K562 (cell line): ENCODE measurements around the gene KCTD1. TPM values are rescaled to one million over a fixed set of nuclear protein-coding genes. Genes with fewer than 3 reads are reported as not detected.
A peak's percentile ranks its signal among the peaks of the same experiment; 100 is the strongest.

ENCODE experiments used
- ATAC-seq: fragments of 200-7000 bp; cut with Tn5 transposase; 3 replicates; pipeline ENCODE4 v1.9.1; 2020; ENCODE audit warnings: moderate library complexity
- BruUV-seq: library from RNA; stranded (reverse); fragments of 400-500 nt; replicated peaks from 2 replicates; lab custom pipeline; 2021; lab: Mats Ljungman, UMichigan
- CTCF ChIA-PET: fragments of 300-600 bp; formaldehyde crosslinking; extraction: SDS; loops from one replicate; lab custom pipeline; 2021; ENCODE audit warnings: low intra/inter-chr PET ratio; lab: Yijun Ruan, JAX
- POLR2A ChIA-PET: fragments of 300-600, 350-650 bp; sonication (Branson Sonifier 250); formaldehyde crosslinking; extraction: SDS; loops from one replicate; lab custom pipeline; 2021; ENCODE audit warnings: antibody characterized with exemption, inconsistent platforms; lab: Yijun Ruan, JAX
- DNase-seq, 4 experiments: peaks; one replicate each; pipeline versions ENCODE4 v3.0.0 to v3.0.0-alpha.2; 2011 to 2018; ENCODE audit warnings: low spot score in 3 of 4, mixed read lengths in 3 of 4; ENCODE audit errors: extremely low read depth in 1 of 4
- FAIRE-seq: peaks from 2 replicates; lab custom pipeline; 2011; peaks lifted over from hg19 to GRCh38; lab: Jason Lieb, UNC
- H2AFZ ChIP-seq: 2 replicates; pipeline ENCODE4 v1.6.0; 2011; ENCODE audit warnings: low read depth, low read length, control low read depth, inconsistent platforms
- H3K27ac ChIP-seq: fragments of 200-600 bp; 3 replicates; pipeline ENCODE4 v1.8.0; 2011; ENCODE audit warnings: low read depth, mild to moderate bottlenecking, control low read depth, inconsistent platforms, low read length, moderate library complexity, mixed read lengths; ENCODE audit errors: extremely low read depth
- H3K27me3 ChIP-seq, 2 experiments: fragments of 300-600 bp in 1 of 2; 2 replicates in 1 of 2; 3 replicates in 1 of 2; pipeline versions ENCODE4 v1.6.0 to v1.8.0; 2011; ENCODE audit warnings: inconsistent platforms in 2 of 2, low read length in 2 of 2, mild to moderate bottlenecking in 1 of 2, mixed read lengths in 1 of 2, moderate library complexity in 1 of 2; ENCODE audit not compliant: control insufficient read depth in 2 of 2, insufficient read depth in 2 of 2
- H3K36me3 ChIP-seq: fragments of 300-600 bp; 3 replicates; pipeline ENCODE4 v1.8.0; 2011; ENCODE audit warnings: mild to moderate bottlenecking, low read length, inconsistent platforms; ENCODE audit not compliant: control insufficient read depth, insufficient read depth
- H3K4me1 ChIP-seq, 2 experiments: fragments of 200-600 bp in 1 of 2; replicated peaks in 1 of 2; 2 replicates in 1 of 2; 3 replicates in 1 of 2; pipeline versions ENCODE4 v1.5.1 to v1.8.0; 2011; ENCODE audit warnings: inconsistent platforms in 2 of 2, low read length in 2 of 2, mild to moderate bottlenecking in 1 of 2, mixed read lengths in 1 of 2, moderate library complexity in 1 of 2; ENCODE audit not compliant: control insufficient read depth in 2 of 2, insufficient read depth in 2 of 2
- H3K4me2 ChIP-seq: 2 replicates; pipeline ENCODE4 v1.6.1; 2011; ENCODE audit warnings: low read length, control low read depth, inconsistent platforms, mixed read lengths; ENCODE audit not compliant: insufficient read depth
- H3K4me3 ChIP-seq: fragments of 200-600 bp; sonication (generic), shearing (Covaris generic); 2 replicates; pipeline ENCODE4 v1.5.1; 2016; ENCODE audit warnings: control low read depth, inconsistent platforms
- H3K79me2 ChIP-seq: fragments of 200-600 bp; 3 replicates; pipeline ENCODE4 v1.8.0; 2011; ENCODE audit warnings: low read length, inconsistent platforms; ENCODE audit not compliant: control insufficient read depth, insufficient read depth
- H3K9ac ChIP-seq, 2 experiments: 2 replicates each; pipeline versions ENCODE4 v1.6.0 to v1.6.1; 2011; ENCODE audit warnings: low read depth in 2 of 2, low read length in 2 of 2, control low read depth in 1 of 2, inconsistent platforms in 1 of 2, mild to moderate bottlenecking in 1 of 2, mixed read lengths in 1 of 2; ENCODE audit not compliant: insufficient read depth in 1 of 2
- H3K9me1 ChIP-seq: one replicate; pipeline ENCODE4 v1.6.0; 2011; ENCODE audit warnings: inconsistent platforms, mild to moderate bottlenecking, low read length, moderate library complexity; ENCODE audit not compliant: control insufficient read depth, insufficient read depth
- H3K9me3 ChIP-seq: replicated peaks from 2 replicates; pipeline ENCODE4 v1.5.1; 2011; ENCODE audit warnings: low read depth, low read length, inconsistent platforms; ENCODE audit not compliant: control insufficient read depth, insufficient read depth
- H4K20me1 ChIP-seq: replicated peaks from 2 replicates; pipeline ENCODE4 v1.6.1; 2011; ENCODE audit warnings: low read length, inconsistent platforms, mixed read lengths; ENCODE audit not compliant: control insufficient read depth, insufficient read depth
- CREBBP ChIP-seq: IDR thresholded peaks from one replicate; pipeline ENCODE4 v1.6.1; 2012; ENCODE audit warnings: low read depth, mild to moderate bottlenecking, control low read depth, inconsistent platforms, low read length
- FOXM1 ChIP-seq, 2 experiments: fragments of 450-650 bp in 1 of 2; sonication (generic) in 1 of 2; formaldehyde crosslinking in 1 of 2; IDR thresholded peaks; 2 replicates each; pipeline versions ENCODE4 v1.6.1 to v1.9.0; 2017 to 2022; ENCODE audit warnings: low read depth in 2 of 2, mild to moderate bottlenecking in 2 of 2, missing genetic modification reagents in 1 of 2, moderate library complexity in 1 of 2
- FOXP1 ChIP-seq: sonication (generic); formaldehyde crosslinking; IDR thresholded peaks from 2 replicates; pipeline ENCODE4 v1.8.0; 2022; ENCODE audit warnings: mild to moderate bottlenecking, missing genetic modification reagents
- MAFK ChIP-seq: IDR thresholded peaks from 2 replicates; pipeline ENCODE4 v1.6.1; 2011; ENCODE audit warnings: low read length, improper control_type of control experiment
- SREBF2 ChIP-seq: sonication (generic); formaldehyde crosslinking; IDR thresholded peaks from 2 replicates; pipeline ENCODE4 v1.4.0; 2020; ENCODE audit warnings: mild to moderate bottlenecking, missing genetic modification reagents
- ZNF217 ChIP-seq: sonication (generic); formaldehyde crosslinking; IDR thresholded peaks from 2 replicates; pipeline ENCODE4 v1.8.0; 2022; ENCODE audit warnings: mild to moderate bottlenecking, missing genetic modification reagents
- WGBS: fragments of 100-300 bp; shearing (Covaris generic); methylation state at CpG from one replicate; pipeline ENCODE4 v1.1.6; 2016; ENCODE audit warnings: low coverage, mixed read lengths; ENCODE audit not compliant: insufficient coverage; ENCODE audit errors: missing lambda C conversion rate; 5-methylcytosine and 5-hydroxymethylcytosine counted together
- in situ Hi-C: fragments of 300-500 bp; cut with MboI; formaldehyde crosslinking; loops from 4 replicates; pipeline ENCODE4 v1.15.0; 2018; ENCODE audit warnings: inconsistent platforms, mixed read lengths
- intact Hi-C: fragments of 100-400 bp; cut with micrococcal nuclease; formaldehyde crosslinking; loops from 2 replicates; pipeline ENCODE4 v1.14.2; 2022
- polyA plus RNA-seq, 8 experiments: library from polyadenylated mRNA; depleted of rRNA in 4 of 8; stranded (reverse) in 5 of 8; unstranded in 3 of 8; fragments of >200 nt; fragmentation: Nextera tagmentation in 2 of 8; fragmentation: Illumina TruSeq in 1 of 8; extraction: Ambion mirVana in 2 of 8; extraction: Trizol in 1 of 8; gene quantifications; 2 replicates each; pipeline versions ENCODE4 v1.2.1 to v1.2.3, GENCODE V29; 2011 to 2014; ENCODE audit warnings: inconsistent platforms in 1 of 8, missing spikeins in 1 of 8
- total RNA-seq, 7 experiments: library from RNA; depleted of rRNA in 6 of 7; stranded (reverse); fragments of >200 nt in 6 of 7; fragmentation: Illumina TruSeq in 2 of 7; extraction: Trizol in 2 of 7; gene quantifications; 2 replicates each; pipeline versions ENCODE4 v1.2.1 to v1.2.3, GENCODE V29; 2011 to 2021; ENCODE audit warnings: low replicate concordance in 1 of 7
- TF ChIP-seq, protein P1 (sequence below): IDR thresholded peaks from 2 replicates; pipeline ENCODE4 v1.6.1; 2011; ENCODE audit warnings: borderline replicate concordance, low read depth, mild to moderate bottlenecking, moderate library complexity, low read length; ENCODE audit not compliant: insufficient read depth, poor library complexity, severe bottlenecking
- TF ChIP-seq, protein P2 (sequence below), 3 experiments: IDR thresholded peaks in 2 of 3; conservative IDR thresholded peaks in 1 of 3; 2 replicates each; pipeline ENCODE4 v1.5.1; 2011 to 2012; ENCODE audit warnings: low read length in 3 of 3, mild to moderate bottlenecking in 3 of 3, control low read depth in 2 of 3, improper control_type of control experiment in 1 of 3, inconsistent platforms in 1 of 3, low read depth in 1 of 3, mixed read lengths in 1 of 3, moderate library complexity in 1 of 3; ENCODE audit not compliant: insufficient read depth in 2 of 3

KCTD1 gene
- total and polyA plus RNA-seq, 9 of the 15 experiments (the other 6 are each of a cell fraction or from before 2014, with no cell fraction given) = not detected

DNA sequence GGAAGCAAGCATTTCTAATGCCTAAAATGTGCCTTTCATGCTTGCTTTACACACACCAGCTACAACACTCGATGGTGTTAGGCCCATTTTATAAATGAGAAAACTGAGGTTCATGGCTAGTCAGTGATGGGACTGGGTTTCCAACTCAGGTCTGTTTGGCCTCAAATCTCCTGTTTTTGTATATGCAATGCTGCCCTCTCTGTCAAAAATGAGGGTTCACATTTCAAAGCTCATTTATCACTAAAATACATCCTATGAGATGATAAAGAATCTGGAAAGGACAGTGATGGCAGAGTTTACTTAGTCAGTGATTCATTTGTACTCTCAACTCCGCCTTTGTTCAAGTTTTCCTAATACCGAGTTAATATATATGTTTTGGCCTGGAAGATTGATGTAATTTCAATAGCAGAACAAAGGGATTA, 92.3 kb downstream of the KCTD1 start:
- Histone ChIP-seq H3K4me1 (peaks cover 0 to 3% of the 10 kb centered on the region in 2 experiments; a peak in 1 of 5 replicates), H3K27ac (no peak overlapping the region), H3K4me2 (no peak overlapping the region), H3K9me3 (no peaks in the 10 kb centered on the region), H3K27me3 (peaks cover 5 to 22% of the 10 kb centered on the region in 2 experiments; a peak in 2 of 5 replicates), H2AFZ (no peak overlapping the region), H3K4me3 (no peak overlapping the region), H3K9me1 (no peaks in the 10 kb centered on the region), H3K79me2 (no peaks in the 10 kb centered on the region), H3K9ac (no peak overlapping the region), H4K20me1 (no peaks in the 10 kb centered on the region), H3K36me3 (no peaks in the 10 kb centered on the region)
- DNase-seq (no peak), ATAC-seq (no peak), FAIRE-seq (no peak)
- ChIA-PET POLR2A (no interaction called here), CTCF (no interaction called here)
- 2% methylated on average over 3 of the region's 3 CpGs for WGBS
- in situ Hi-C loops (no loop called here), intact Hi-C loops (loop anchor here (5.0 to 10.0 kb wide), 2 partner anchors 151 to 191 kb away; no protein-coding TSS in a partner anchor)
- TF ChIP-seq SREBF2 = no peak
- TF ChIP-seq FOXM1 (IDR thresholded peaks at IDR 0.05; ENCODE audit: low read depth) = no peak
- no peak for TF ChIP-seq FOXM1 (CRISPR knock-in tag; IDR thresholded peaks at IDR 0.05; ENCODE audit: low read depth)
- TF ChIP-seq, protein P1, sequence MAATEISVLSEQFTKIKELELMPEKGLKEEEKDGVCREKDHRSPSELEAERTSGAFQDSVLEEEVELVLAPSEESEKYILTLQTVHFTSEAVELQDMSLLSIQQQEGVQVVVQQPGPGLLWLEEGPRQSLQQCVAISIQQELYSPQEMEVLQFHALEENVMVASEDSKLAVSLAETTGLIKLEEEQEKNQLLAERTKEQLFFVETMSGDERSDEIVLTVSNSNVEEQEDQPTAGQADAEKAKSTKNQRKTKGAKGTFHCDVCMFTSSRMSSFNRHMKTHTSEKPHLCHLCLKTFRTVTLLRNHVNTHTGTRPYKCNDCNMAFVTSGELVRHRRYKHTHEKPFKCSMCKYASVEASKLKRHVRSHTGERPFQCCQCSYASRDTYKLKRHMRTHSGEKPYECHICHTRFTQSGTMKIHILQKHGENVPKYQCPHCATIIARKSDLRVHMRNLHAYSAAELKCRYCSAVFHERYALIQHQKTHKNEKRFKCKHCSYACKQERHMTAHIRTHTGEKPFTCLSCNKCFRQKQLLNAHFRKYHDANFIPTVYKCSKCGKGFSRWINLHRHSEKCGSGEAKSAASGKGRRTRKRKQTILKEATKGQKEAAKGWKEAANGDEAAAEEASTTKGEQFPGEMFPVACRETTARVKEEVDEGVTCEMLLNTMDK = no peak
- no peak for TF ChIP-seq MAFK
- TF ChIP-seq, protein P2, sequence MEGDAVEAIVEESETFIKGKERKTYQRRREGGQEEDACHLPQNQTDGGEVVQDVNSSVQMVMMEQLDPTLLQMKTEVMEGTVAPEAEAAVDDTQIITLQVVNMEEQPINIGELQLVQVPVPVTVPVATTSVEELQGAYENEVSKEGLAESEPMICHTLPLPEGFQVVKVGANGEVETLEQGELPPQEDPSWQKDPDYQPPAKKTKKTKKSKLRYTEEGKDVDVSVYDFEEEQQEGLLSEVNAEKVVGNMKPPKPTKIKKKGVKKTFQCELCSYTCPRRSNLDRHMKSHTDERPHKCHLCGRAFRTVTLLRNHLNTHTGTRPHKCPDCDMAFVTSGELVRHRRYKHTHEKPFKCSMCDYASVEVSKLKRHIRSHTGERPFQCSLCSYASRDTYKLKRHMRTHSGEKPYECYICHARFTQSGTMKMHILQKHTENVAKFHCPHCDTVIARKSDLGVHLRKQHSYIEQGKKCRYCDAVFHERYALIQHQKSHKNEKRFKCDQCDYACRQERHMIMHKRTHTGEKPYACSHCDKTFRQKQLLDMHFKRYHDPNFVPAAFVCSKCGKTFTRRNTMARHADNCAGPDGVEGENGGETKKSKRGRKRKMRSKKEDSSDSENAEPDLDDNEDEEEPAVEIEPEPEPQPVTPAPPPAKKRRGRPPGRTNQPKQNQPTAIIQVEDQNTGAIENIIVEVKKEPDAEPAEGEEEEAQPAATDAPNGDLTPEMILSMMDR (IDR thresholded peaks at IDR 0.05 in 2 of 3, conservative IDR thresholded peaks at IDR 0.05 in 1 of 3; ENCODE audit: insufficient read depth in 2 of 3, low read depth in 1 of 3, low read length in 3 of 3) = peak in 2 of 3 experiments; percentile 10 to 32; a peak in 3 of 6 replicates
- no peak for TF ChIP-seq CREBBP
- TF ChIP-seq ZNF217 (CRISPR knock-in tag) = no peak
- no peak for TF ChIP-seq FOXP1 (CRISPR knock-in tag)
- no TSS peak for BruUV-seq
